ENCODE results near the gene PRDM10. TPM values are rescaled to one million over a fixed set of nuclear protein-coding genes. Genes with fewer than 3 reads are reported as not detected.

The PRDM10 gene
- total and polyA plus RNA-seq, 10 of the 15 experiments (the other 5 are each of a cell fraction or from before 2014, with no cell fraction given), result 0.93 to 6.2 (median 4.1) TPM

DNA sequence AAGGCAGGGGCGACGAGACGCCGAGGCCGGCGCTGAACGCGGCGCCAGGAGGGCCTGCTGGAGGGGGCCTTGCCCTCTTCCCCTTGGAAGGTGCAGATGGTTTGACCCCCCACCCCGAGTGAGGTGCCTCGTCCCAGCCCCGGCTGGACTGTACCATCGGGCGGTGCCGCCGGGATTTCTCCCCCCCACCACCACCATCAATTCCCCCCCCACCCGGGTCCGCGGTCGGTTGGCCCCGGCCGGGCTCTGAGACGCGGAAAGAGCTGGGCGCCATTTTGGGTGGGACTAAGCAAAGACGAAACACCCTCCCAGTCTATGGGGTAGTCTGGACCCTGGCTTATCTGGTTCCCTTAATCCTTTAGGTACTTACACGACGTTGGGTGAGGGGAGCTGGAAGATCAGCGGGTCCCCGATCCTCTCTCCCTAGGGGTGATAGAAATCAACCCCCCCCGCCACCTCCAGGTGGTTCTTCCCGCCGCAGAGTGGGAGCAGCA lies at the start of gene PRDM10 (continued):
- TF ChIP-seq LARP7 (IDR thresholded peaks at IDR 0.05), result peak; percentile 76
- TF ChIP-seq RUNX3 (IDR thresholded peaks at IDR 0.05; ENCODE audit: low read length), result peak; percentile 73
- no peak for TF ChIP-seq ATF3 (IDR thresholded peaks at IDR 0.05; ENCODE audit: borderline replicate concordance, extremely low read depth, low read depth, low read length)
- TF ChIP-seq MTA2 (IDR thresholded peaks at IDR 0.05; ENCODE audit: low read depth), result peak; percentile 29; the same call in 1 of the 2 replicates
- no peak for TF ChIP-seq TCF12 (IDR thresholded peaks at IDR 0.05; ENCODE audit: low read depth, low read length)
- TF ChIP-seq YBX1 (IDR thresholded peaks at IDR 0.05), result no peak
- TF ChIP-seq MYB (IDR thresholded peaks at IDR 0.05; ENCODE audit: borderline replicate concordance, low read depth, low read length), result 0 out of 2 replicates have a peak, but pooled peaks have one; percentile 7
- TF ChIP-seq ZSCAN29 (IDR thresholded peaks at IDR 0.05), result peak; percentile 82; the same call in 1 of the 2 replicates
- peak; percentile 74 for TF ChIP-seq POLR2A (IDR thresholded peaks at IDR 0.05; ENCODE audit: low read depth, low read length)

DNA sequence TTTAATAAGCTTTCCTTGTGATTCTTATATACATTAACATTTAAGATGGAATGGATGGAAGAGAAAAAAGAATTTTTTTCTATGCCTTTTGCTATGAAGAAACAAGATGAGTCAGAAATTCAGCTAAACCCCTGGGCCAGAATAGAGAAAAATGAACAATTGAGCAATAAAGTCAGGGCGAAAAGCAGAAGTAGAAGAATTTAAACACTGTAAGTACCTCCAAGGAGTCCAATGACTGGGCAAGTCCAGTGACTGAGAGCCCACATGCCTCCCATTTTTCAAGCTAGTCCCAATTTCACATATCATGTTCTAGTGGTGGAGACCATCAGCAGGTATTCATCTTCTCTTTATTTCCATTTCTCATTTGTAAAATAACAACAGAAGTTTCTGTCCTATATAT lies 48.4 kb upstream of the PRDM10 start:
- ChIA-PET SMC1A (ENCODE audit: uncharacterized antibody, unreplicated experiment) (interaction anchor here (1.7 kb wide), 1 partner anchor 125 kb away, joined by 4 read pairs; no protein-coding TSS in a partner anchor), RAD21 (ENCODE audit: unreplicated experiment) (interaction anchor here (1.1 kb wide), 1 partner anchor 81 kb away, joined by 3 read pairs; no protein-coding TSS in a partner anchor), POLR2A (no interaction called here), CTCF (interaction anchor here (0.9 to 1.1 kb wide), 4 partner anchors 20 to 253 kb away, joined by 3 read pairs; no protein-coding TSS in a partner anchor)
- ATAC-seq, result no peak
- no TSS peak for BruUV-seq (replicated peaks)
- no peak overlapping the region for H3K27ac ChIP-seq (ENCODE audit: control insufficient read depth, insufficient read depth)
- no peaks in the 10 kb centered on the region for H3K36me3 ChIP-seq (ENCODE audit: control insufficient read depth in 2 of 2, insufficient read depth in 2 of 2, low read length in 1 of 2)
- no peak overlapping the region for H3K4me2 ChIP-seq (ENCODE audit: control insufficient read depth, insufficient read depth)
- no peak for FAIRE-seq
- H3K4me1 ChIP-seq (ENCODE audit: control insufficient read depth, insufficient read depth, low read length), result no peaks in the 10 kb centered on the region
- H3K9ac ChIP-seq (ENCODE audit: control insufficient read depth, insufficient read depth, low read length), result no peak overlapping the region
- in situ Hi-C loops (cut with MboI) (no loop called here), intact Hi-C loops (cut with micrococcal nuclease; ENCODE audit: unreplicated experiment) (no loop called here)
- 0% methylated on average over 1 of the region's 1 CpG for WGBS (ENCODE audit: insufficient coverage, insufficient replicate concordance, low lambda C conversion rate, missing lambda C conversion rate)
- H3K79me2 ChIP-seq (ENCODE audit: control insufficient read depth, insufficient read depth, low read length), result no peaks in the 10 kb centered on the region
- no peak overlapping the region for H3K4me3 ChIP-seq
- no peak for DNase-seq (ENCODE audit: low read depth, low spot score)
- H4K20me1 ChIP-seq (ENCODE audit: control insufficient read depth, insufficient read depth), result no peaks in the 10 kb centered on the region
- no peak overlapping the region for H2AFZ ChIP-seq (ENCODE audit: control insufficient read depth, low read depth, low read length)
- no peaks in the 10 kb centered on the region for H3K9me3 ChIP-seq (replicated peaks; ENCODE audit: control insufficient read depth, insufficient read depth, low read length)
- H3K27me3 ChIP-seq (replicated peaks in 1 of 2; ENCODE audit: control insufficient read depth in 2 of 2, insufficient read depth in 2 of 2, low read length in 1 of 2), result peaks cover 0 to 2% of the 10 kb centered on the region in 2 experiments; a peak in 2 of 4 replicates
- TF ChIP-seq CHD2 (IDR thresholded peaks at IDR 0.05; ENCODE audit: borderline replicate concordance, low read depth, low read length) (no peak), SUPT20H (IDR thresholded peaks at IDR 0.05; ENCODE audit: borderline replicate concordance, control insufficient read depth, low read depth, low read length) (no peak), SUZ12 (IDR thresholded peaks at IDR 0.05; ENCODE audit: unreplicated experiment) (no peak), BCLAF1 (IDR thresholded peaks at IDR 0.05) (no peak), MYB (IDR thresholded peaks at IDR 0.05; ENCODE audit: borderline replicate concordance, low read depth, low read length) (no peak), DPF2 (IDR thresholded peaks at IDR 0.05) (no peak), POLR2AphosphoS2 (IDR thresholded peaks at IDR 0.05; ENCODE audit: low read depth, low read length) (no peak), YY1 (IDR thresholded peaks at IDR 0.05; ENCODE audit: low read depth, low read length) (no peak), REST (IDR thresholded peaks at IDR 0.05; ENCODE audit: low read depth, low read length) (no peak), BHLHE40 (IDR thresholded peaks at IDR 0.05; ENCODE audit: borderline replicate concordance in 1 of 2, low read depth in 2 of 2, low read length in 1 of 2) (no peak)

Data from GM12878 (cell line).